Mammary epithelial cell (primary cell): ENCODE measurements around the gene CCL7.

Source experiments
- CTCF ChIP-seq, 2 donors: IDR thresholded peaks in 1 of 2; conservative IDR thresholded peaks in 1 of 2; 2 replicates each; pipeline ENCODE4 v1.5.1; 2011 to 2012; ENCODE audit warnings: inconsistent platforms in 2 of 2, low read length in 2 of 2, mild to moderate bottlenecking in 2 of 2, control low read depth in 1 of 2, low read depth in 1 of 2; ENCODE audit not compliant: insufficient read depth in 1 of 2; ENCODE audit errors: extremely low read depth in 1 of 2
- EZH2 ChIP-seq: IDR thresholded peaks from 2 replicates; pipeline ENCODE4 v1.6.1; 2012; ENCODE audit warnings: low read length, inconsistent platforms, borderline replicate concordance

GRCh38 chr17:34241062-34241461 lies 29.0 kb upstream of the CCL7 start:
- TF ChIP-seq CTCF (conservative IDR thresholded peaks at IDR 0.05 in 1 of 2, IDR thresholded peaks at IDR 0.05 in 1 of 2; ENCODE audit: extremely low read depth in 1 of 2, insufficient read depth in 1 of 2, low read depth in 1 of 2, low read length in 2 of 2), result no peak
- TF ChIP-seq EZH2, result no peak
